Endodermal cell (in vitro differentiated cells): ENCODE data around the gene RASAL2. TPM values are rescaled to one million over a fixed set of nuclear protein-coding genes. Genes with fewer than 3 reads are reported as not detected.
"Not testable (repeated sequence)": the region's sequence is repeated elsewhere in the genome, so short reads cannot be mapped to it uniquely, and the experiment has no call there.

Experiments
- DNase-seq: peaks from one replicate; pipeline ENCODE4 v3.0.0-alpha.2; 2017
- H3K27ac ChIP-seq: 2 replicates; pipeline ENCODE4 v1.5.1; 2013; ENCODE audit warnings: mild to moderate bottlenecking, low read depth, low read length, moderate library complexity
- H3K27me3 ChIP-seq: 2 replicates; pipeline ENCODE4 v1.6.1; 2013; ENCODE audit warnings: mild to moderate bottlenecking, low read length, moderate library complexity; ENCODE audit not compliant: insufficient read depth, control insufficient read depth, poor library complexity, severe bottlenecking
- H3K36me3 ChIP-seq: 2 replicates; pipeline ENCODE4 v1.7.0; 2013; ENCODE audit warnings: mild to moderate bottlenecking, low read length, moderate library complexity; ENCODE audit not compliant: control insufficient read depth, insufficient read depth
- H3K4me1 ChIP-seq: one replicate; pipeline ENCODE4 v1.7.0; 2013; ENCODE audit warnings: low read length; ENCODE audit not compliant: control insufficient read depth, insufficient read depth
- H3K4me3 ChIP-seq: 2 replicates; pipeline ENCODE4 v1.5.1; 2013; ENCODE audit warnings: mild to moderate bottlenecking, low read length, moderate library complexity
- H3K9ac ChIP-seq: 2 replicates; pipeline ENCODE4 v1.6.1; 2013; ENCODE audit warnings: mild to moderate bottlenecking, low read length, moderate library complexity; ENCODE audit not compliant: poor library complexity, severe bottlenecking; ENCODE audit errors: extremely low read depth
- H3K9me3 ChIP-seq: 2 replicates; pipeline ENCODE4 v1.6.1; 2013; ENCODE audit warnings: mild to moderate bottlenecking, low read length, moderate library complexity; ENCODE audit not compliant: control insufficient read depth
- H3K27ac Mint-ChIP-seq: 2 replicates; pipeline ENCODE4 v1.8.0; 2020; ENCODE audit warnings: mixed read lengths
- H3K27me3 Mint-ChIP-seq: 2 replicates; pipeline ENCODE4 v1.8.0; 2021; ENCODE audit warnings: mild to moderate bottlenecking, mixed read lengths; ENCODE audit not compliant: insufficient read depth
- H3K36me3 Mint-ChIP-seq: 2 replicates; pipeline ENCODE4 v1.8.0; 2020; ENCODE audit warnings: low read depth, mixed read lengths
- H3K4me1 Mint-ChIP-seq: 2 replicates; pipeline ENCODE4 v1.8.0; 2020; ENCODE audit warnings: mixed read lengths
- H3K4me3 Mint-ChIP-seq: 2 replicates; pipeline ENCODE4 v1.8.0; 2020; ENCODE audit warnings: mild to moderate bottlenecking, moderate library complexity, mixed read lengths
- H3K9me3 Mint-ChIP-seq: 2 replicates; pipeline ENCODE4 v1.8.0; 2020; ENCODE audit warnings: mild to moderate bottlenecking, mixed read lengths
- WGBS, 2 experiments: methylation state at CpG; one replicate each; pipeline versions ENCODE4 v1.1.5 to v1.1.7; 2013; ENCODE audit warnings: missing lambda C conversion rate in 2 of 2, mixed read lengths in 1 of 2; ENCODE audit not compliant: insufficient coverage in 1 of 2, insufficient read length in 1 of 2; 5-methylcytosine and 5-hydroxymethylcytosine counted together
- total RNA-seq, 2 donors: library from RNA; stranded (reverse); fragmentation: NEBNext Ultra II Directional in 1 of 2; extraction: Animal tissue kit (Norgen Biotek cat#: 25700) in 1 of 2; gene quantifications; 2 replicates in 1 of 2; 3 replicates in 1 of 2; pipeline ENCODE4 v1.2.1, GENCODE V29; 2021
- TF ChIP-seq, protein P1 (sequence below): fragments of 200-600 bp; sonication (generic); conservative IDR thresholded peaks from 2 replicates; pipeline ENCODE4 v1.5.0; 2021; ENCODE audit warnings: antibody characterized with exemption, mild to moderate bottlenecking

The RASAL2 gene
- total RNA-seq, 2 donors from 2014 or later, result 21.8 to 22.1 TPM

DNA sequence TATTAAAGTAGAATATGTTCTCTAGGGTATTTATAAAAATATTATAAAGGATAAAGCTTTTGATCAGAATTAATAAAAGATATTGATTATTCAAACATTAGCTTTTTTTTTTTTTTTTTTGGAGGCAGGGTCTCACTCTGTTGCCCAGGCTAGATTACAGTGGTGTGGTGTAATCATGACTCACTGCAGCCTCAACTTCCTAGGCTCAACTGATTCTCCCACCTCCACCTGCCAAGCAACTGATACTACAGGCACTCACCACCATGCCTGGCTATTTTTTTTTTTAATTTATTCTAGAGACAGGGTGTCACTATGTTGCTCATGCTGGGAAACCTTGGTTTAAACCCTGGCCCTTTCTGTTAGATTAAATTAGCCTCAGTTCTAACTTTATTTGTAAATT lies 214.5 kb downstream of the RASAL2 start:
- no peak for DNase-seq
- H3K4me3 ChIP-seq, result no peak overlapping the region
- Mint-ChIP-seq H3K4me3 (no peak overlapping the region), H3K4me1 (peaks cover 22% of the 10 kb centered on the region), H3K27me3 (no peaks in the 10 kb centered on the region), H3K9me3 (no peaks in the 10 kb centered on the region), H3K27ac (no peak overlapping the region), H3K36me3 (no peaks in the 10 kb centered on the region)
- no peaks in the 10 kb centered on the region for H3K9me3 ChIP-seq
- H3K4me1 ChIP-seq, result peaks cover 6% of the 10 kb centered on the region
- no peak overlapping the region for H3K27ac ChIP-seq
- H3K27me3 ChIP-seq, result no peaks in the 10 kb centered on the region
- no peaks in the 10 kb centered on the region for H3K36me3 ChIP-seq
- TF ChIP-seq, protein P1, sequence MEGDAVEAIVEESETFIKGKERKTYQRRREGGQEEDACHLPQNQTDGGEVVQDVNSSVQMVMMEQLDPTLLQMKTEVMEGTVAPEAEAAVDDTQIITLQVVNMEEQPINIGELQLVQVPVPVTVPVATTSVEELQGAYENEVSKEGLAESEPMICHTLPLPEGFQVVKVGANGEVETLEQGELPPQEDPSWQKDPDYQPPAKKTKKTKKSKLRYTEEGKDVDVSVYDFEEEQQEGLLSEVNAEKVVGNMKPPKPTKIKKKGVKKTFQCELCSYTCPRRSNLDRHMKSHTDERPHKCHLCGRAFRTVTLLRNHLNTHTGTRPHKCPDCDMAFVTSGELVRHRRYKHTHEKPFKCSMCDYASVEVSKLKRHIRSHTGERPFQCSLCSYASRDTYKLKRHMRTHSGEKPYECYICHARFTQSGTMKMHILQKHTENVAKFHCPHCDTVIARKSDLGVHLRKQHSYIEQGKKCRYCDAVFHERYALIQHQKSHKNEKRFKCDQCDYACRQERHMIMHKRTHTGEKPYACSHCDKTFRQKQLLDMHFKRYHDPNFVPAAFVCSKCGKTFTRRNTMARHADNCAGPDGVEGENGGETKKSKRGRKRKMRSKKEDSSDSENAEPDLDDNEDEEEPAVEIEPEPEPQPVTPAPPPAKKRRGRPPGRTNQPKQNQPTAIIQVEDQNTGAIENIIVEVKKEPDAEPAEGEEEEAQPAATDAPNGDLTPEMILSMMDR, result no peak
- H3K9ac ChIP-seq, result no peak overlapping the region

DNA sequence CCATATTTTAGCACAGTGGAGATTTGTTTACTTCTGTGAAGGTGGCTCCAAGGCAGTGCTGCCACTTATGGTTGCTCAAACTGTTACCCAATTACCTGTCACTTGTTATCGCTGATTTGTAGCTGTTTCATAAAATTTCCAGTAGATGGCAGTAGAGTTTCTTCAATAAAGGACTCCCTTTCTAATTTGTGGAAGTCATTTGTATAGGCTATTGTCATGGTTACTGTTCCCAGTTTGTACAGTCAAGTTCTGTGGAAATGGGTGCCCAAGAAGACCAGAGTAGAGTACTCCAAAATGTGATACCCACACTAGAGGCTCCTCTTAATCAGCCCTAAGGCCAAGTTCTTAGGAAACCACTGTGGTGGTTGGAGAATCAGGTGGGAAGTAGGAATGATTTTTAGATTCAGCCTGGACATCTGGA lies 216.8 kb downstream of the RASAL2 start:
- DNase-seq, result peak; percentile 55
- no peak overlapping the region for H3K4me3 Mint-ChIP-seq

DNA sequence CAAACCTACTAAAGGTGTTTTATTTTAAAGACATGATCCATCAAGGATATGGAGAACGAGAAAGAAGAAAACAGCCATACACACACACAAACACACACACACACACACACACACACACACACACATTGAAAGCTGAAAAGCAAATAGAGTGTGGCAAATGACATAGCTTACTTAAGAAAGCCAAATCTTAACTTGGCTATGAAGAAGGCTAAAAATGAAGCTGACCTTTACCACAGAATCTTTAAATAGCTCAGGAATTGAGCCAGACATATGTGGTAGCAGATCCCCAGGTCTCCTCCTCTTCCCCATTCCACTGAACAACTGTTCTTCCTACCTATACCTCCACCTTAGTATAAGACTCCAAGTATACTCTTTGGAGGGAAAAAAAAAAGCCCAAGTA lies 217.3 kb downstream of the RASAL2 start:
- Mint-ChIP-seq H3K4me3 (no peak overlapping the region), H3K9me3 (no peaks in the 10 kb centered on the region), H3K27me3 (no peaks in the 10 kb centered on the region), H3K27ac (peak overlapping the region; percentile 78), H3K4me1 (peaks cover 17% of the 10 kb centered on the region), H3K36me3 (no peaks in the 10 kb centered on the region)
- H3K9me3 ChIP-seq, result no peaks in the 10 kb centered on the region
- H3K4me3 ChIP-seq, result no peak overlapping the region
- WGBS, 2 experiments, result 75% methylated on average over 1 of the region's 1 CpG; no CpG with 5 or more reads in 1 of the 2 experiments
- no peaks in the 10 kb centered on the region for H3K27me3 ChIP-seq
- no peak overlapping the region for H3K9ac ChIP-seq
- H3K27ac ChIP-seq, result no peak overlapping the region
- no peak for DNase-seq
- TF ChIP-seq, protein P1, result no peak
- no peaks in the 10 kb centered on the region for H3K36me3 ChIP-seq
- peaks cover 6% of the 10 kb centered on the region for H3K4me1 ChIP-seq

More for the DNA sequence above, 216.8 kb downstream of the RASAL2 start:
- no peaks in the 10 kb centered on the region for H3K9me3 Mint-ChIP-seq
- H3K27ac Mint-ChIP-seq, result peak overlapping the region; percentile 78
- H3K4me1 Mint-ChIP-seq, result peaks cover 17% of the 10 kb centered on the region
- Histone ChIP-seq H3K9ac (no peak overlapping the region), H3K9me3 (no peaks in the 10 kb centered on the region), H3K27me3 (no peaks in the 10 kb centered on the region), H3K27ac (no peak overlapping the region), H3K36me3 (no peaks in the 10 kb centered on the region), H3K4me3 (no peak overlapping the region), H3K4me1 (peaks cover 6% of the 10 kb centered on the region)
- no peaks in the 10 kb centered on the region for H3K27me3 Mint-ChIP-seq
- WGBS, 2 experiments, result 0% methylated on average over 1 of the region's 1 CpG
- TF ChIP-seq, protein P1, result peak; percentile 86
- H3K36me3 Mint-ChIP-seq, result no peaks in the 10 kb centered on the region

DNA sequence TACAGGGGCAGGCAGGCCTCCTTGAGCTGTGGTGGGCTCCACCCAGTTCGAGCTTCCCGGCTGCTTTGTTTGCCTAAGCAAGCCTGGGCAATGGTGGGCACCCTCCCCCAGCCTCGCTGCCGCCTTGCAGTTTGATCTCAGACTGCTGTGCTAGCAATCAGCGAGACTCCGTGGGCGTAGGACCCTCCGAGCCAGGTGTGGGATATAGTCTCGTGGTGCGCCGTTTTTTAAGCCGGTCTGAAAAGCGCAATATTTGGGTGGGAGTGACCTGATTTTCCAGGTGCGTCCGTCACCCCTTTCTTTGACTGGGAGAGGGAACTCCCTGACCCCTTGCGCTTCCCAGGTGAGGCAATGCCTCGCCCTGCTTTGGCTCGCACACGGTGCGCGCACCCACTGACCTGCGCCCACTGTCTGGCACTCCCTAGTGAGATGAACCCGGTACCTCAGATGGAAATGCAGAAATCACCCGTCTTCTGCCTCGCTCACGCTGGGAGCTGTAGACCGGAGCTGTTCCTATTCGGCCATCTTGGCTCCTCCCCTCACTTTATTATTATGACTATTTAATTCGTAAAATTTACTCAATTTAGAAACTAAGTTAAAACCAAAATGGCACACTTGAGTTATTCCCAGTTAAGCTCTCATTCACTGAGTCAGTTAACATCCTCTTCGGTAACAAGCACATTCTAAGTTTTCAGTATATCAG lies 226.5 kb downstream of the RASAL2 start:
- not testable (repeated sequence) for H3K9ac ChIP-seq, H3K27me3 ChIP-seq, H3K9me3 Mint-ChIP-seq, H3K36me3 Mint-ChIP-seq, H3K9me3 ChIP-seq, H3K4me1 ChIP-seq, DNase-seq, H3K36me3 ChIP-seq, H3K27ac ChIP-seq, H3K27me3 Mint-ChIP-seq, H3K4me1 Mint-ChIP-seq
- H3K4me3 ChIP-seq, result peak overlapping the region; percentile 40
- 43 to 63% methylated on average over 2 to 20 of the region's 30 CpGs for WGBS, 2 experiments
- Mint-ChIP-seq H3K4me3 (peak overlapping the region; percentile 85), H3K27ac (peak overlapping the region; percentile 98)
